ENCODE measurements around the gene FUOM.
A peak's percentile ranks its signal among the peaks of the same experiment; 100 is the strongest.

The FUOM gene

GRCh38 chr10:133357285-133358161 lies at the start of gene FUOM:
Gene FUOM, minus strand, starts transcription at chr10:133358019. Its CDS starts 12 bp downstream, at chr10:133358007.
- DNase-seq (ENCODE audit: low spot score), result peak; percentile 65

- no peak for DNase-seq (ENCODE audit: low spot score)
Measured at GRCh38 chr10:133405844-133406527, 48.2 kb upstream of the FUOM start.

- no peak for DNase-seq (ENCODE audit: low spot score)
Measured at GRCh38 chr10:133405272-133405671, 47.5 kb upstream of the FUOM start.

GRCh38 chr10:133403784-133404183 lies 46.0 kb upstream of the FUOM start:
- no peak for DNase-seq (ENCODE audit: low spot score)

GRCh38 chr10:133403359-133403758 lies 45.5 kb upstream of the FUOM start:
- no peak for DNase-seq (ENCODE audit: low spot score)

- DNase-seq (ENCODE audit: low spot score), result no peak
Measured at GRCh38 chr10:133401981-133402725, 44.3 kb upstream of the FUOM start.

GRCh38 chr10:133401500-133401899 lies 43.7 kb upstream of the FUOM start:
- DNase-seq (ENCODE audit: low spot score), result no peak

- DNase-seq (ENCODE audit: low spot score), result no peak
Measured at GRCh38 chr10:133400624-133401424, 43.0 kb upstream of the FUOM start.

GRCh38 chr10:133399123-133399601 lies 41.3 kb upstream of the FUOM start:
- DNase-seq (ENCODE audit: low spot score), result no peak

GRCh38 chr10:133397938-133398337 lies 40.1 kb upstream of the FUOM start:
- DNase-seq (ENCODE audit: low spot score), result no peak

- no peak for DNase-seq (ENCODE audit: low spot score)
Measured at GRCh38 chr10:133396035-133396624, 38.3 kb upstream of the FUOM start.

GRCh38 chr10:133394801-133395221 lies 37.0 kb upstream of the FUOM start:
- no peak for DNase-seq (ENCODE audit: low spot score)

- DNase-seq (ENCODE audit: low spot score), result peak; percentile 93
Measured at GRCh38 chr10:133394064-133394663, 36.3 kb upstream of the FUOM start, which contains the start of gene MTG1. Gene MTG1, plus strand, starts transcription at chr10:133394157. Its CDS starts 64 bp downstream, at chr10:133394221.

- DNase-seq (ENCODE audit: low spot score), result no peak
Measured at GRCh38 chr10:133393401-133394063, 35.7 kb upstream of the FUOM start.

- peak; percentile 52 for DNase-seq (ENCODE audit: low spot score)
Measured at GRCh38 chr10:133391761-133392518, 34.1 kb upstream of the FUOM start.

GRCh38 chr10:133391249-133391635 lies 33.4 kb upstream of the FUOM start:
- no peak for DNase-seq (ENCODE audit: low spot score)

GRCh38 chr10:133390597-133391248 lies 32.9 kb upstream of the FUOM start:
- no peak for DNase-seq (ENCODE audit: low spot score)

- peak; percentile 57 for DNase-seq (ENCODE audit: low spot score)
Measured at GRCh38 chr10:133388973-133389818, 31.4 kb upstream of the FUOM start.
